ENCODE data around the gene INHBA.

The INHBA gene

DNA sequence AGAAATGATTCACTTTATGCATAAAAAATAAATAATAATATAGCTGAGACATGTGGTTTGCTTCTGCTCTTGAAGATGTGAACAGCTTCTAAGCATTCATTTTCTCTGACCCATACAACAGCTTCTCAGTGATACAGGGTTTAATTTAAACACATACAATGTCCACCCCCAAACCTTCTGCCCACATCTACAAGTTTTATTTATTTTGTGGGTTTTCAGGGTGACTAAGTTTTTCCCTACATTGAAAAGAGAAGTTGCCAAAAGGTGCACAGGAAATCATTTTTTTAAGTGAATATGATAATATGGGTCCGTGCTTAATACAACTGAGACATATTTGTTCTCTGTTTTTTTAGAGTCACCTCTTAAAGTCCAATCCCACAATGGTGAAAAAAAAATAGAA, 17.2 kb downstream of the INHBA start:
- no peak for DNase-seq

DNA sequence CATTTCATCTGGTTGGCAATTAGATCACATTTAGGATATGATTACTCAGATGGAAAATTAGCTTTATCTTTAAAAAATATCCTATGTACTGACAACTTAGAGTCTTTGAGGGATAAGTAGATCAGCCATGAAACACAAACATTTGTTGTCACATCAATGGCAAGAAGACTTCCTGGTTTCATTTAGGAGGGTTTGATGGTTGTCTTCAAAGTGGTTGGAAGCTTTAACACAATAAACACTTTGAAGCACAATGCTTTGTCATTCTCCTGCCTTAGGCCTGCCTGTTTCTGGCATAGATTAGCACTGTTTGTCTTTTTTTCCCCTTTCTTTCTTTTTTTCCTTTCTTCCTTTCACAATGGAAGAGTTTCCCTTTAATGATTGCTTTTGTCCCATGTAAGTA, 20.5 kb downstream of the INHBA start:
- no peak for DNase-seq

DNA sequence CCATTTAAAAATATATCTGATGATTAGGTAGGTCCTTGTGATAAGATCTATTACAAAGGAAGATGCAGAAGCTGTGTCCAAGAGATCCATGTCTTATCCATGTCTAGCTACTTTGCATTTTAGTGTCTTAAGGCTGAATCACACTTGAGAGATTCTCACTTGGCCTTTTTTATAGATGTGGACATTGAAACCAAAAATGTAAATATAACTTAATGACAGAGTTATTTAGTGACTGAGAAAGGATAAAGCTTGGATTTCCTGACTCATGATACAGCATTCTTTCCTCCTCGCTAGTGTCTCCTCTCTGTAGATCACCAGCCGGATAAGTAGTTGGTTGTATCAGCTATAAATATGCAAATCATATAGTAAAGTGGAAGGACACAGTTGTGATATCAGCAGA, 23.3 kb downstream of the INHBA start:
- no peak for DNase-seq

DNA sequence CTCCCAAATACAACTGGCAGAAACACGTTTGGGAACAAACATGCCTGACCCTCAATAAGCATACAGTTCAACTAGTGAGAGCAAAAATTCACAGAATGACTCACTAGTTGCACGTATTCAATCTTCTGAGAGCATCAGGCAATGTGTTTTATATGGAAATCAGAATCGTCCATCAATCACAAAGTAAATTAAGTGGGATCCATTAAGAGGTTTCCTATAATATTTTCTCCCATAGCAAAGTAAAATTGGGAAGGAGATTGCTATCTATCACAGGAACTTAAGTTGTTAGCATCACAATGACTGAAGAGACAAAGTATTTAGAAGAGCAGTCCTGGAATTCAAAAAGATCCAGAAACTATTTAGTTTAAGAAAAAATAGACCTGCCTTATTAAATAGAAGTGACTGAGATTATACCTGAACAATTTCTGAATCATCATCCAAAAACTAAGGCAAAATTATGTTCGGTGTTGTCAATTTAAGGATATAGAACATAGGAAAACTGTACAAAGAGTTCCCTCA, 28.3 kb downstream of the INHBA start:
- no peak for DNase-seq

DNA sequence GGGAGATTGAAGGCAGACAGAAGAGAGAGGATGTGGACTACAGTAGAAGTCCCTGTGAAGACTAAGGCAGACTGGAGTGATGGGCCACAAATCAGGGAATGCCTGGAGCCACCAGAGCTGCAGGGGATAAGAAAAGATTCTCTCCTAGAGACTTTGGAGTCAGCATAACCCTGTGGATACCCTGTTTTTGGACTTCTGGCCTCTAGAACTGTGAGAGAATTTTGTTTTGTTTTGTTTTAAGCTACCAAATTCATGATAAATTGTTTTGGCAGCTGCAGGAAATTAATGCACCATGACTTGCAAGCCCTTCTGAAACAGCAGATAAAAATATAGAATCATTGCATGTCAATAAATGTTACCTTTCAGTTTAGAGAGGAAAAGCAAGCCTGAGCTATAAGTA, 41.3 kb downstream of the INHBA start:
- DNase-seq, result no peak

DNA sequence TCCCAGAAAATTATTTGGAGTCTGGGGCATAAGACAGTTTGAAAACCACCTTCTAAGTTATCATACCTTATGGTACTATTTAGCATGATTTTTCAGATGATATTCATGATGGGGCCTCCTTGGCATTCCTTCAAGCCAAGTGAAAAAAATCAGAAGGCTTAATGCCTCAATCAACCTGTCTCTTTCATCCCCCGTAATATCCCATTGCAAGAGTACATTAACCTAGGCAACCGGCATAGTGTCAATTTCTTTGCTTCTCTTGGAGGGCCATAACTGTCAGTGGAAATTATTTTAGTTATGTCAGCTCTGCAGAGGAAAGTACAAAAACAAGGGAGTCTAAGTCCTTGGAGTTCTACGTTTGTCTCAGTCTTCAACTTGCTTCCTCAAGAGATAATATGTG, 43.4 kb downstream of the INHBA start:
- no peak for DNase-seq

DNA sequence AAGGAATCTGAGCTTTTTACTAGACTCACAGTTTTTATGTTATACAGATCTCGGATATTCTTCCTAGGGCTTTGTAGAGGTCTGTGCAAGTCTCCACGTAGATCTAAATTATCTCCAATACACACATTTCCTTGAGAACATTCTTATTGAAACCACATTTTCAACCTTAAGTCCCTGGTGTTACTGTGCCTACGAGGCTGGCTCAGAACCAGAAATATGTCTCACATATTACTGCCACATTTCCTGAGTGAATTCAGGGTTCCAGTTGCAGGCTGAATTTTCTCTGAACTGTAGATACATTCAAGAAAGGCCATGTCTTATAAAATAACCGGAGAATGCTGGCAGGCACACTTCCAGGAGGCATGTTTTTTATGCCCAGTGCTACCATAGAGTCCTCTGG, 46.5 kb downstream of the INHBA start:
- DNase-seq, result no peak

DNA sequence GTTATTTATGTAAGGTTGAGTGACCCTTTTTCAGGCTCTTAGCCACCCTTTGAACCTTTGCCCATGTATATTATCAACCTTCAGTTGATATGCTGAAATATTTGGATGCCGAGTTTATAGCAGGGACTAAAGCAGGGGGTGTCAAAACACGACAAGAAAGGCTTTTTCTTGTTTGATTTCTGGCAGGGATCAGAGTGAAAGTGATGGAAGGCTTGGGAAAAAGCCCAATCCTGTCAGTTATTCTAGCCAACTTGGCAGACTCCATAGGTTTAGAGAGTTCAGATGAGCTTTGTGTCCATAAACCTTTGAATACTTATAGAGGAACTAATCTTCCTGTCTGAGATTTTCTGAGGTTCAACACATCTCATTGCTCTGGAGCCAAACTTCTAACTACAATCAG, 47.5 kb downstream of the INHBA start:
- DNase-seq, result no peak

DNA sequence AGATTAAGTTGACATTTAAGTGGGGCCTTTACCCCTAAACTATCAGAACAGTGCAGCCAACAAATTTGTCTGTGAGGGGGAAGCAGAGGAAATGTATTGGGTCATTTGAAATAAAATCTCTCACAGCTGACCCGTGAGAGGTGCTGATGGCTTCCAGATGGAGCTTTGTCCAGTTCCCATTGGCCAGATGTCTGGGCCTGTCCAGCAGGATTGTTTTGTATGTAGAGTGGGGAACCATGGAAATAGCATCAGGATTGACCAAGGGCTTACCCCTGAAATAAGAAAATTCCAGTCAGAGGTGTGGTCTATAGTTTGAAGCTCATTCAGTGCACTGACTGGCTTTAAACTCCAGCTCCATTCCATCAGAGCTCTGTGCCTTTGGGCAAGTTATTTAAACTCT, 50.6 kb downstream of the INHBA start:
- DNase-seq, result no peak

DNA sequence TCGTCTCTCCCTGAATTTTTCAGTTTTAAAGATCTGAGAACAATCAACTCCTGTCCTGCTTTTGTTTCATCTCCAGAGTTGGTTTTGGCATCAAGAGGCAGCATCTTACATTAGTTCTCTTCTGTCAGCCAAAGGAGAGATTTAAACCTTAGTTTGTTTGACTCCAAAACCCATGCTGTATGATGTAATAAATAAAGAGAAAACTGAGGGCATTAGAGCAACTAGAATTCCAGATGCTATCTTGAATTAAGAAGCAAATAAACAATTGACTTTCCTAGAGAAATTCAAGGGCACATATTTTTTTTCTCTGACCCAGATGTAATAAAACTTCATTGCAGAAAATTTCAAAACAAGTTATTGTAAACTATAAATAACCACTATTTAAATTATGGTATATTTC, 54.4 kb downstream of the INHBA start:
- no peak for DNase-seq

DNA sequence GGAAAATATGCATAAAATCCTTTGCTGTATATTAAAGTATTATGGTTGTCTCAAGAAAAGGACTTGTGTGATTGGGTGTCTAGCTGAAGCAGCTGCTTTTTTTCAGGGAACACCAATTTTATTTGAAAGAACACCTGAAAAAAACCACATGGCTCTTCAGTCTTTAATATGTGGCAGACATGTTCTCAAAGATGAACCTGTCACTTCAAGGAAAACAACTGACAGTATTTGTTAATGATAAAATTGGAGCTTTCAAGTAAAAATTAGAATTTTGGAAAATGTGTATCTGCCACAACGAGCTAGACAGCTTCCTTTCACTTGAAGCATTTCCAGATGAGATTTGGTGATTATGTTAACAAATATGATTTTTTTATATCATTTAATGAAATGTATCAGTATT, 59.3 kb downstream of the INHBA start:
- no peak for DNase-seq

DNA sequence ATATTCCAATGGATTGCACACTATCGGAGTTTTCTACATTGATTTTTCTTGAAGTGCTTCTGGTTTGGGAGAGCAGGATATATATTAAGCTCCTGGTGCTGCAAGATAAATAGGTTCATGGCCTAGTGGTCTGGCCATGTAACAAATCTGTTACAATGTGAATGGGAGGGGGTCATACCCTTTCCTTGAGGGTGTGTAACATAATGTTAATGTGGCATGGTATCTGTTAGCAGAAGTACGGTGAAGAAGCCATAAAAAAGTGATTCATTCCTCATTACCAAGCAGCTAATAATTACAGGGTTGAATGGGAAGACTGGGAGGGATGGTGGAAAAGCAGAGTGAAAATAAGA, 61.2 kb downstream of the INHBA start:
- no peak for DNase-seq

DNA sequence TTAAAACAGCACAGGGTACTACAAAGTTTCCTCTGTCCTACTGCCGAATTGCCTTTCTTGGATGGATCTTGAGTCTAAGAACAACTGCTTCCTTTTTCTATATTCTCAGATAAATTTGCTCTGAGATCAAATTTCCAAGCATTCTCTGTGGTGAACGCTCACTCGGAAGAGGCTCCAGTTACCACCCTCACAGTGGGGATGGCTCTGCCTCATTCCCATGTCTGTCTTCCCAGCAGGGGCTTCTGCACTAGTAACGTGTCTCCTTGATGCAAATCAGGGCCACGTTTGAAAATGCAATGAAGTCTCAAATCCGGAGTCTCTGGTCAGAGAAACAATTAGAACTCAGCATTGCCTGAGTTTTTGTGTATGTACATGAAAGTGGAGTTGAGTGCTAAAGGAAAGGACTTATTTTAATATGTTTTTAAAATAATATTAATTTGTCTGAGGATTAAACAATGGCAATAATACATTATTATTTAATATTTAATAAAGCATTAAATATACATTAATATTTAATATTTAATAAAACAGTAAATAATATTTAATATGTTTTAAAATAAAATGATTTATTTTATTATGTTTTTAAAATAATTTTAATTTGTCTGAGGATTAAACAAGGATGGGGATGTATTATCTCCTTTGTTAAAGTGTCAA, 61.8 kb downstream of the INHBA start:
- no peak for DNase-seq

DNA sequence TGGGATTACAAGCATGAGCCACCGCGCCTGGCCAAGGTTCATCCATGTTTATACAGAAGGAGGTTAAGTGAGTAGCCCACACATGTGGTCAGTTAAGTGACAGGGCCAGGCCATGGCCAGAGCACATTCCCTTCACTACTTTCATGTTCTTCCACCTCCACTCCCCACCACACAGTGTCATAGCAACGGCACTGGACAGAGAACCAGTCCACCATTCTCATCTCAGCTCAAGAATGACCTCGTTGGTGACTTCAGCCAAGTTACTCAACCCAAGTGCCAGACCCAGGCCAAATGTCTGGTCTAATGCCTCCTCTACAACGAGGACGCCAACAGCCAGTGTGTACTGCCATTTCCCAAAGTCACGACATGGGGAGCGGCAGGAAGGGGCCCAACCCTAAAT, 62.4 kb downstream of the INHBA start:
- no peak for DNase-seq

DNA sequence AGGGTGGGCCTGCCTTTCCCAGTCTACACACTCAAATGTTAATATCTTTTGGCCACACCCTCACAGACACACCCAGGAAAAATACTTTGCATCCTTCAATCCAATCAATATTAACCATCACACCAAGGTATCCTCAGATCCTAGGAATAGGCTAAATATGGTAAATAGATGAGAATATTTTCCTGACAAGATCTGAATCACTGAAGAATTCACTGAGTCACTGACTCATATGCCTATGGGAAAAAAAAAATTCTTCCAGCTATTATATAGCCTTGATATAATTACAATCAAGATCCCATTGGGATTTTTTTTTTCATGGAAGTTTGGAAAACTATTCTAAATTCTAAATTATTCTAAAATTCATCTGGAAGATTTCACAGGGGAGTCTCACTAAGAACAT, 65.8 kb downstream of the INHBA start:
- no peak for DNase-seq
